Trophoblast cell (in vitro differentiated cells and primary cell): ENCODE data around the gene ZNF774.
A peak's percentile ranks its signal among the peaks of the same experiment; 100 is the strongest.

Experiments
- DNase-seq, 2 donors: peaks; one replicate each; pipeline ENCODE4 v3.0.0-alpha.2; 2016
- H2AFZ ChIP-seq: 2 replicates; pipeline ENCODE4 v1.6.1; 2013; ENCODE audit warnings: low read length, moderate library complexity, mild to moderate bottlenecking; ENCODE audit not compliant: insufficient read depth, poor library complexity
- H2AK5ac ChIP-seq: 2 replicates; pipeline ENCODE4 v1.6.1; 2013; ENCODE audit warnings: mild to moderate bottlenecking, low read length
- H2BK120ac ChIP-seq: 2 replicates; pipeline ENCODE4 v1.6.1; 2013; ENCODE audit warnings: low read length, mild to moderate bottlenecking, moderate library complexity; ENCODE audit not compliant: insufficient read depth, poor library complexity
- H2BK12ac ChIP-seq: 2 replicates; pipeline ENCODE4 v1.6.1; 2013; ENCODE audit warnings: mild to moderate bottlenecking, low read length, moderate library complexity
- H2BK5ac ChIP-seq: 2 replicates; pipeline ENCODE4 v1.6.1; 2013; ENCODE audit warnings: low read length, low read depth, moderate library complexity, mild to moderate bottlenecking; ENCODE audit not compliant: poor library complexity
- H3K14ac ChIP-seq: 2 replicates; pipeline ENCODE4 v1.6.1; 2013; ENCODE audit warnings: mild to moderate bottlenecking, low read length
- H3K18ac ChIP-seq: 2 replicates; pipeline ENCODE4 v1.6.1; 2013; ENCODE audit warnings: mild to moderate bottlenecking, low read length
- H3K23ac ChIP-seq: 2 replicates; pipeline ENCODE4 v1.6.1; 2013; ENCODE audit warnings: low read length
- H3K27ac ChIP-seq: 2 replicates; pipeline ENCODE4 v1.5.1; 2013; ENCODE audit warnings: low read depth, mild to moderate bottlenecking, inconsistent platforms, low read length, moderate library complexity
- H3K27me3 ChIP-seq: 2 replicates; pipeline ENCODE4 v1.6.1; 2013; ENCODE audit warnings: inconsistent platforms, mild to moderate bottlenecking, low read length, moderate library complexity; ENCODE audit not compliant: insufficient read depth
- H3K36me3 ChIP-seq, 2 experiments: 1 replicate in 1 of 2; 2 replicates in 1 of 2; pipeline ENCODE4 v1.6.1; 2013; ENCODE audit warnings: low read length in 2 of 2, mild to moderate bottlenecking in 2 of 2, moderate library complexity in 1 of 2; ENCODE audit not compliant: insufficient read depth in 2 of 2, control insufficient read depth in 1 of 2
- H3K4ac ChIP-seq: 2 replicates; pipeline ENCODE4 v1.6.1; 2013; ENCODE audit warnings: low read depth, mild to moderate bottlenecking, low read length, moderate library complexity
- H3K4me1 ChIP-seq, 2 experiments: 1 replicate in 1 of 2; 2 replicates in 1 of 2; pipeline ENCODE4 v1.6.1; 2013; ENCODE audit warnings: low read length in 2 of 2, mild to moderate bottlenecking in 2 of 2, moderate library complexity in 1 of 2; ENCODE audit not compliant: insufficient read depth in 2 of 2, control insufficient read depth in 1 of 2
- H3K4me2 ChIP-seq: 2 replicates; pipeline ENCODE4 v1.6.1; 2013; ENCODE audit warnings: inconsistent platforms, mild to moderate bottlenecking, low read length, moderate library complexity
- H3K4me3 ChIP-seq: 2 replicates; pipeline ENCODE4 v1.5.1; 2013; ENCODE audit warnings: mild to moderate bottlenecking, low read depth, low read length, inconsistent platforms
- H3K79me1 ChIP-seq: one replicate; pipeline ENCODE4 v1.6.1; 2013; ENCODE audit warnings: low read length
- H3K79me2 ChIP-seq: 2 replicates; pipeline ENCODE4 v1.6.1; 2013; ENCODE audit warnings: low read length, mild to moderate bottlenecking; ENCODE audit not compliant: control insufficient read depth, insufficient read depth, poor library complexity
- H3K9ac ChIP-seq: 2 replicates; pipeline ENCODE4 v1.6.1; 2013; ENCODE audit warnings: mild to moderate bottlenecking, low read length
- H3K9me3 ChIP-seq: 2 replicates; pipeline ENCODE4 v1.6.1; 2013; ENCODE audit warnings: low read depth, mild to moderate bottlenecking, control low read depth, inconsistent platforms, low read length; ENCODE audit not compliant: insufficient read depth
- H4K12ac ChIP-seq: 2 replicates; pipeline ENCODE4 v1.6.1; 2013; ENCODE audit warnings: low read depth, mild to moderate bottlenecking, low read length, moderate library complexity
- H4K8ac ChIP-seq: 2 replicates; pipeline ENCODE4 v1.6.1; 2013; ENCODE audit warnings: low read depth, mild to moderate bottlenecking, low read length, moderate library complexity
- H4K91ac ChIP-seq: one replicate; pipeline ENCODE4 v1.6.1; 2013; ENCODE audit warnings: low read depth, mild to moderate bottlenecking, low read length, moderate library complexity
- WGBS: extraction: QIAGEN DNeasy Blood & Tissue Kit; methylation state at CpG from one replicate; pipeline ENCODE4 v1.1.7; 2013; ENCODE audit warnings: missing lambda C conversion rate; ENCODE audit not compliant: insufficient read length, insufficient coverage; ENCODE audit errors: extremely low coverage; 5-methylcytosine and 5-hydroxymethylcytosine counted together

The ZNF774 gene

DNA sequence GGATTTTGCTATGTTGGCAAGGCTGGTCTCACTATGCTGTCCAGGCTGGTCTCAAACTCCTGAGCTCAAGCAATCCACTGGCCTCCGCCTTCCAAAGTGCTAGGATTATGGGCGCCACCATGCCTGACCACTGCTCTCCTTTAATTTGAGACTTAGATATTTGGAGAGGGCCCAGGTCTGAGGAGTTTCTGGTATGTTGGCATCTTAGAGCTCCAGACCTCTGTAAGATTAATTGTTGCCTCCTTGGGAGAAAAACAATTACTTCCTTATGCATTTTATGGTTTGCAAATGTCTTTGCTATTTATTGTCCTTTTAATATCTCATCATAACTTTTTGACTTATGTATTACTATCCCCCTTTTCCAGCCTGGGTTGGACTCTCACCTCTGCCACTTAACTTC lies 2.9 kb downstream of the ZNF774 start:
- Histone ChIP-seq H3K9ac (no peak overlapping the region), H4K8ac (no peak overlapping the region), H4K12ac (no peak overlapping the region), H3K9me3 (no peaks in the 10 kb centered on the region), H3K27ac (no peak overlapping the region), H2BK120ac (no peak overlapping the region), H3K4me1 (peaks cover 4 to 6% of the 10 kb centered on the region in 2 experiments), H2BK12ac (no peak overlapping the region), H4K91ac (no peak overlapping the region), H2AFZ (no peak overlapping the region), H3K4me3 (no peak overlapping the region), H3K79me1 (peaks cover 7% of the 10 kb centered on the region), H3K4ac (no peak overlapping the region), H3K79me2 (peaks cover 3% of the 10 kb centered on the region), H3K14ac (no peak overlapping the region), H3K36me3 (peaks cover 0 to 2% of the 10 kb centered on the region in 2 experiments), H2BK5ac (no peak overlapping the region), H3K18ac (no peak overlapping the region), H3K27me3 (no peaks in the 10 kb centered on the region), H3K4me2 (no peak overlapping the region), H2AK5ac (no peak overlapping the region), H3K23ac (no peak overlapping the region)
- no peak for DNase-seq
- no CpG with 5 or more reads among the region's 2 CpGs for WGBS

DNA sequence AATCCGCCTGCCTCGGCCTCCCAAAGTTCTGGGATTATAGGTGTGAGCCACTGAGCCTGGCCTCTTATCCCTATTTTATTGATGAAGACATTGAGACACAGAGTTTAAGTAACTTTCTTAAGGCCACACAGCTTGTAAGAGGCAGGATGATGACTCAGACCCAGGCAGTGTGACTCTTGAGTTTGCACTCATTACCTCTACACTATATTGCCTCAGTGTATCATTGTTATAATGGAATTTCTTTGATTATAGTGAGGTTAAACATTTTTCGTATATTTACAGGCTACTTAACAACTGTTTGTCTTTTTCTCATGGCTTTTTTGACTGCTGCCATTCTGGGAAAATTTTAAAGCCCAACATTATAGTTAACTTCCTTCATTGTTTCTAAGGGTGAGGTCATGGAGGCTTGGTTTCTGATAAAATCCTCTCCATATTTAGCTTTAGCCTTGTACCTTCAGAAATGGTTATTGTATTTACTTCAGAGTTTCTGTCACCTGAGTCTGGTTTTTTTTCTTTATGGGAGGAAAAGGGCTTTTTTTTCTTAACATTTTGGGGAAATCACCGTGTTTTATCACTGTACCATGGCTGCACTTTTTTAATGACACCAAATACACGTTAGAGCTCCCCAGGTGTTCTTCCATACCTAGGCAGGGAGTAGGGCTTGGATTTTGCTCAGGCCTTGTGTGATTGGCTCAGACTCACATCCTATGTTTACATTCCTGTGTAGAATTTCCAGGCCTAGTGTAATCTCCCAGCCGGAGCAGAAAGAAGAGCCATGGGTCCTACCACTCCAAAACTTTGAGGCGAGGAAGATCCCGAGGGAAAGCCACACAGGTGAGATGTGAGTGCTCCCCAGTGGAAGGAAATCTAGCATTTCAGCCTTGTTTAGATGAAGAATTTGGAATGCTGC lies 6.3 kb downstream of the ZNF774 start:
- Histone ChIP-seq H3K4me2 (no peak overlapping the region), H3K18ac (no peak overlapping the region), H3K79me2 (no peaks in the 10 kb centered on the region), H2BK120ac (no peak overlapping the region), H4K12ac (no peak overlapping the region), H3K27ac (peak overlapping the region; percentile 62), H3K79me1 (peaks cover 3% of the 10 kb centered on the region), H3K4me1 (peaks cover 3 to 9% of the 10 kb centered on the region in 2 experiments), H2BK5ac (no peak overlapping the region), H3K23ac (no peak overlapping the region), H3K36me3 (peaks cover 0 to 8% of the 10 kb centered on the region in 2 experiments), H3K14ac (no peak overlapping the region), H3K27me3 (no peaks in the 10 kb centered on the region), H3K9me3 (no peaks in the 10 kb centered on the region), H4K91ac (no peak overlapping the region), H2AFZ (no peak overlapping the region), H3K9ac (no peak overlapping the region), H4K8ac (no peak overlapping the region), H2AK5ac (no peak overlapping the region), H3K4me3 (no peak overlapping the region), H3K4ac (no peak overlapping the region), H2BK12ac (no peak overlapping the region)
- DNase-seq = peak in 1 of 2 donors; percentile 51
- WGBS = no CpG with 5 or more reads among the region's 8 CpGs

DNA sequence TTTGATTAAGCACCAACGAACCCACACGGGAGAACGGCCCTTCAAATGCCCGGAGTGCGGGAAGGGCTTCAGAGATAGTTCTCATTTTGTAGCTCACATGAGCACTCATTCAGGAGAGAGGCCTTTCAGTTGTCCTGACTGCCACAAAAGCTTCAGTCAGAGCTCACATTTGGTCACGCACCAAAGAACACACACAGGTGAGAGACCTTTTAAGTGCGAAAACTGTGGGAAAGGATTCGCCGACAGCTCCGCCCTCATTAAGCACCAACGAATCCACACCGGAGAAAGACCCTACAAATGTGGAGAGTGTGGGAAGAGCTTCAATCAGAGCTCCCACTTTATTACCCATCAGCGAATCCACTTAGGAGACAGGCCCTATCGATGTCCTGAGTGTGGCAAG lies 8.7 kb downstream of the ZNF774 start:
- peaks cover 2 to 8% of the 10 kb centered on the region in 2 experiments for H3K36me3 ChIP-seq
- no peak overlapping the region for H3K4ac ChIP-seq
- no peaks in the 10 kb centered on the region for H3K27me3 ChIP-seq
- H2BK120ac ChIP-seq = no peak overlapping the region
- H3K4me3 ChIP-seq = no peak overlapping the region
- no peak overlapping the region for H2BK5ac ChIP-seq
- no peak overlapping the region for H2AK5ac ChIP-seq
- no peak overlapping the region for H3K9ac ChIP-seq
- H4K8ac ChIP-seq = no peak overlapping the region
- no peak overlapping the region for H4K12ac ChIP-seq
- H3K4me2 ChIP-seq = no peak overlapping the region
- H3K9me3 ChIP-seq = no peaks in the 10 kb centered on the region
- no CpG with 5 or more reads among the region's 14 CpGs for WGBS
- peaks cover 15% of the 10 kb centered on the region for H3K79me1 ChIP-seq
- no peak overlapping the region for H4K91ac ChIP-seq
- peaks cover 13 to 21% of the 10 kb centered on the region in 2 experiments for H3K4me1 ChIP-seq
- no peak overlapping the region for H3K14ac ChIP-seq
- no peaks in the 10 kb centered on the region for H3K79me2 ChIP-seq
- no peak overlapping the region for H3K27ac ChIP-seq
- H2AFZ ChIP-seq = no peak overlapping the region
- DNase-seq = no peak
- H3K18ac ChIP-seq = no peak overlapping the region
- H3K23ac ChIP-seq = no peak overlapping the region
- no peak overlapping the region for H2BK12ac ChIP-seq

DNA sequence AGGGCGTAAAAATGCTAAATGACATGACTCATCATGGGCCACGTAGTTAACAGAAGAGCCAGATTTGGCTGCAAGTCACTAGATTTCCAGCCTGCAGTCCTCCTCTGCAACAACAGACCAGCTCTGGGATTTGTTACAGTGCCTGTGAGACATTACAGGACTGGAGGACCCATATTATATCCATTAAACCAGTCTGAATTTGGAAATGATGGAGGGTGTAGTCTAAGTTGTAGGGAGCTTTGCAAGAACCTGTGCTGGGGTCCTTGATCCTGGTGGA lies 10.8 kb downstream of the ZNF774 start:
- Histone ChIP-seq H3K4me1 (peaks cover 18 to 29% of the 10 kb centered on the region in 2 experiments), H3K79me2 (no peaks in the 10 kb centered on the region), H4K8ac (peak overlapping the region; percentile 67), H3K23ac (no peak overlapping the region), H2BK12ac (peak overlapping the region; percentile 90), H2AFZ (no peak overlapping the region), H3K9ac (no peak overlapping the region), H3K14ac (peak overlapping the region; percentile 53), H3K36me3 (peaks cover 2 to 6% of the 10 kb centered on the region in 2 experiments), H2BK5ac (no peak overlapping the region), H3K18ac (no peak overlapping the region), H3K27me3 (no peaks in the 10 kb centered on the region), H2BK120ac (peak overlapping the region; percentile 75), H2AK5ac (peak overlapping the region; percentile 87), H3K4me2 (no peak overlapping the region), H3K4me3 (no peak overlapping the region), H4K12ac (no peak overlapping the region), H3K79me1 (peaks cover 19% of the 10 kb centered on the region), H3K9me3 (no peaks in the 10 kb centered on the region), H3K4ac (no peak overlapping the region), H3K27ac (peak overlapping the region; percentile 50), H4K91ac (peak overlapping the region; percentile 57)
- DNase-seq = no peak
- no CpG with 5 or more reads among the region's 2 CpGs for WGBS
